GM13976 (cell line): ENCODE measurements around the gene RETREG1.
"Not testable (repeated sequence)": the region's sequence is repeated elsewhere in the genome, so short reads cannot be mapped to it uniquely, and the experiment has no call there.

ENCODE experiments used
- DNase-seq: peaks from one replicate; pipeline ENCODE4 v3.0.0; 2012; ENCODE audit warnings: low spot score
- in situ Hi-C: fragments of 300-500 bp; cut with MboI; formaldehyde crosslinking; loops from one replicate; pipeline ENCODE4 v1.12.0; 2022; ENCODE audit warnings: low sequenced_read_pairs, mixed read lengths, inconsistent platforms; ENCODE audit not compliant: unreplicated experiment
- TF ChIP-seq, protein P1 (sequence below): IDR thresholded peaks from 2 replicates; pipeline ENCODE4 v1.5.1; 2012; ENCODE audit warnings: borderline replicate concordance, mild to moderate bottlenecking; ENCODE audit not compliant: insufficient read depth; ENCODE audit errors: extremely low read depth, missing control alignments, control extremely low read depth

RETREG1 gene

DNA sequence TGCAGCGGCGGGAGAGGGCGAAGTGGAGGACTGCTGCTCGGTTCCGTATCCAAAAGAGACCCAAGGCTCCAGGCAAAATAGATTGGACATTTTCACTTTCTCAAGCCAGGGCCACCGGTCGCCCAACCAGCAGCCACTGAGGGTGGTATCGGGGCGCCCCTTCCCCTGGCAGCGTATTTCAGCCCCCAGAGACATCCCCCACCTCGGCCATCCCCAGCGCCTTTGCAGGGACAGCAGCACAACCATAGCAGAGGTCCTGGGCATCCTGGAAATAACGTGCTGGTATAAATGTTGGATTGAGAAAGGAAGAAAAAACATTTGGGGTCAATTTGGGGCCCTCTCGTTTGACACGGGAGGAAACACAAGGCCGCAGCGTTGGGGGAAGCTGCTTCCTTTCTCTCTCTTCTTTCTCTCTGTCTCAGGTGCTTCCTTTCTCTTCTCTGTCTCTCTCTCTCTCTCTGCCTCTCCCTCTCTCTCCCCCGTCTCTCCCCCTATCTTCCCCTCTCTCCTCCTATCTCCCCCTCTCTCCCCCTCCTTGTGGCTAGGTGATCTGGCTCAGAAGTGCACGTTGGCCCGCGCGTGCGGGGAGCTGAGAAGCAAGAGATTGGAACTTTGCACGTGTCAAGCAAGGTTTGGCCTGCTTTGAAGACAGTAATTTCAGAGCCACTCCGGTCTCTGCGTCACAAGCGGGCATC, 624 bp upstream of the RETREG1 start:
- DNase-seq: no peak
- in situ Hi-C loops: no loop called here
- TF ChIP-seq, protein P1, sequence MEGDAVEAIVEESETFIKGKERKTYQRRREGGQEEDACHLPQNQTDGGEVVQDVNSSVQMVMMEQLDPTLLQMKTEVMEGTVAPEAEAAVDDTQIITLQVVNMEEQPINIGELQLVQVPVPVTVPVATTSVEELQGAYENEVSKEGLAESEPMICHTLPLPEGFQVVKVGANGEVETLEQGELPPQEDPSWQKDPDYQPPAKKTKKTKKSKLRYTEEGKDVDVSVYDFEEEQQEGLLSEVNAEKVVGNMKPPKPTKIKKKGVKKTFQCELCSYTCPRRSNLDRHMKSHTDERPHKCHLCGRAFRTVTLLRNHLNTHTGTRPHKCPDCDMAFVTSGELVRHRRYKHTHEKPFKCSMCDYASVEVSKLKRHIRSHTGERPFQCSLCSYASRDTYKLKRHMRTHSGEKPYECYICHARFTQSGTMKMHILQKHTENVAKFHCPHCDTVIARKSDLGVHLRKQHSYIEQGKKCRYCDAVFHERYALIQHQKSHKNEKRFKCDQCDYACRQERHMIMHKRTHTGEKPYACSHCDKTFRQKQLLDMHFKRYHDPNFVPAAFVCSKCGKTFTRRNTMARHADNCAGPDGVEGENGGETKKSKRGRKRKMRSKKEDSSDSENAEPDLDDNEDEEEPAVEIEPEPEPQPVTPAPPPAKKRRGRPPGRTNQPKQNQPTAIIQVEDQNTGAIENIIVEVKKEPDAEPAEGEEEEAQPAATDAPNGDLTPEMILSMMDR: no peak

- in situ Hi-C loops: no loop called here
- DNase-seq: no peak
- TF ChIP-seq, protein P1: no peak
These were observed 859 bp downstream of the RETREG1 start for GRCh38 chr5:16615741-16616535.

DNA sequence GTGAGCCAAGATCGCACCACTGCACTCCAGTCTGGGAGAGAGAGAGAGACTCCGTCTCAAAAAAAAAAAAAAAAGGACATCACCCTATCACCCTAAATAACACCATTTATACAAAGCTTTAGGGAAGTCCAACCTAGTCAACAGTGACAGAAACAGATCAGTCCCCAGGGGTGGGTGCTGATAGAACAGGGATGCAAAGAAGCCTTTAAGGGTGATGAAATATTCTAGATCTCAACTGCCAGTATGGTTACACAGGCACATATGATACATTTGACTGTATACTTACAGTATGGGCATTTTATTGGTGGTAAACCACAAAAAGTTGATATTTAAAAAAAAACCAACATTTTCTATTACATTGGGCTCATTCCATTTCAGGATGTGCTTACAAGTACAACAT, 4.8 kb downstream of the RETREG1 start:
- in situ Hi-C loops: no loop called here

DNA sequence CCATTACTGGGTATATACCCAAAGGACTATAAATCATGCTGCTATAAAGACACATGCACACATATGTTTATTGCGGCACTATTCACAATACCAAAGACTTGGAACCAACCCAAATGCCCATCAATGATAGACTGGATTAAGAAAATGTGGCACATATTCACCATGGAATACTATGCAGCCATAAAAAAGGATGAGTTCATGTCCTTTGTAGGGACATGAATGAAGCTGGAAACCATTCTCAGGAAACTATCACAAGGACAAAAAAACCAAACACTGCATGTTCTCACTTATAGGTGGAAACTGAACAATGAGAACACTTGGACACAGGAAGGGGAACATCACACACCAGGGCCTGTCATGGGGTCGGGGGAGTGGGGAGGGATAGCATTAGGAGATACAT, 5.9 kb downstream of the RETREG1 start:
- DNase-seq, in situ Hi-C loops: not testable (repeated sequence)

More for the DNA sequence above, 4.8 kb downstream of the RETREG1 start:
- no peak for DNase-seq
- TF ChIP-seq, protein P1: no peak

GRCh38 chr5:16609412-16609811, 7.4 kb downstream of the RETREG1 start:
- TF ChIP-seq, protein P1: no peak
- in situ Hi-C loops: no loop called here
- DNase-seq: no peak

- no peak for DNase-seq
- in situ Hi-C loops: no loop called here
- TF ChIP-seq, protein P1: no peak
These were observed 10.2 kb downstream of the RETREG1 start for GRCh38 chr5:16606628-16607027.

DNA sequence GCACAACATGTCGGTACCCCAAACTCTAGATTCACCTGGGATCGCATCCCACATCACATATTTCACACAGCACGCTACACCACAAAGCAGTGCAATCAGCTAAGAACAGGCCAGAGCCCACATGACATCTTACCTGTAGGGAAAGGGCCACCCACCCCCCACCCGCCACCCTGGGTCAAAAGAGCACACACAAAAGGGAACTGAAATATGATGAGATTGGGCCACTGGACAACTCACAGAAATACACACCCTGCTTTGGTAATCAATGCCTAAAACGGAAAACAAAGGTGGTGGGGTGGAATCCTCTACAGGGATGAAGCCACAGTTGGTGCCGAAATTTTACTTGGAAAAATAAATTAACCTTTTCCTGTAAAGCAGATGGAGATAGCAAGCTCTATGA, 13.1 kb downstream of the RETREG1 start:
- in situ Hi-C loops: no loop called here
- DNase-seq: no peak
- TF ChIP-seq, protein P1: no peak
